Activated CD8-positive, alpha-beta memory T cell treated with anti-CD3 and anti-CD28 coated beads for 1 hour (primary cell): ENCODE data around the gene FARP2.
A peak's percentile ranks its signal among the peaks of the same experiment; 100 is the strongest.
"Not testable (repeated sequence)": the region's sequence is repeated elsewhere in the genome, so short reads cannot be mapped to it uniquely, and the experiment has no call there.

Experiments used
- DNase-seq, 2 donors: peaks; one replicate each; pipeline ENCODE4 v3.0.0-alpha.2; 2020; ENCODE audit warnings: low read depth in 1 of 2; ENCODE audit errors: extremely low read depth in 1 of 2

FARP2 gene

DNA sequence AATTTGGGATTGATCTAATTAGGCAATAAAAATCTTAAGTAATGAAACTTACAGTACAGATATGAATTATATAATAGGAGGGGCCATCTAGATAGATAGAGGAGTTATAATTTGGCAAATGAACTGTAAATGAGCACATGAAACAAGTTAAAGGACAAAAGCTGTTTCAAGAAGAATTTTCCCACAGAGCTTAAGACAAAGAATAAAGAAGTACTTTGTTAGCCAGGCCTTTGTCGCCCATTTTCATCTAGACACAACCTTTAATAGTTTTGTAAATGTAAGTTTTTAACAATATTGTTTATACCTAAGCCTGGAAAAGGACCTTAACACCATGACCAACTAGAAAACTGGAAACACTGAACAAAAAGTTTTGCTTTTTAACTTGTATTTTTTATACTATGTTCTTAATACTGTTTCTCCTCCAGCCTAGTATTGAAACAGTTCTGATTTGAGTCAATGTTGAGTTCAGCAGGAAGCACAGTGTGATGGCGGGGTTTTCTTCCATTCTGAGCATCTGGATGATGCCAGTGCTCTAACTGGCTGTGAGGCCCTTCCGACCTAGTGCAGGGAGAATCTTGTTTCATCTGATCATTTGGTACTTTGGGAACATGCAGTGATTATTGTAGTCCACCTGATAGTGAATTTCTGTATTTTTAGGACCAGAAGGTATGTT is 37.6 kb downstream of the FARP2 start:
- DNase-seq = no peak

DNA sequence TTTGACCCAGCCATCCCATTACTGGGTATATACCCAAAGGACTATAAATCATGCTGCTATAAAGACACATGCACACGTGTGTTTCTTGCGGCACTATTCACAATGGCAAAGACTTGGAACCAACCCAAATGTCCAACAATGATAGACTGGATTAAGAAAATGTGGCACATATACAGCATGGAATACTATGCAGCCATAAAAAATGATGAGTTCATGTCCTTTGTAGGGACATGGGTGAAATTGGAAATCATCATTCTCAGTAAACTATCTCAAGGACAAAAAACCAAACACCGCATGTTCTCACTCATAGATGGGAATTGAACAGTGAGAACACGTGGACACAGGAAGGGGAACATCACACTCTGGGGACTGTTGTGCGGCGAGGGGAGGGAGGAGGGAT is 40.7 kb downstream of the FARP2 start:
- DNase-seq = not testable (repeated sequence)

GRCh38 chr2:241399941-241400922 is 44.1 kb downstream of the FARP2 start:
- no peak for DNase-seq

DNA sequence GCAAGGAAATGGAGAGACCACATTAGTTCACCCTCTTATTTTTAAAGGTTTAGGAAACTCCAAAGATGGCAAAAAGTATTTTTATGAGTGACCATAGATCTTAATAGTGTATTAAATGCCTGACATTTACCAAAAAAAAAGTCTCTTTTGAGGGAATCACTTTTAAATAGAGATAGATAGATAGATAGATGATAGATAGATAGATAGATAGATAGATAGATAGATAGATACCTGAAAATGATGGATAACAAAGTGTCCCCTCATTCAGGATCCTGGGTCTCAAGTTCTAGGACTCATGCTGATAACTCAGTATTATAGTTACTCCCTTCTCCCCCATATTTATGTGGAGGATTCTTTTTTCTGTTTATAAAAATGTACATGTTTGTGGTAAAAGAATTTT is 52.8 kb downstream of the FARP2 start:
- DNase-seq = no peak

- DNase-seq = no peak
Measured at GRCh38 chr2:241410739-241411176, 54.7 kb downstream of the FARP2 start.

GRCh38 chr2:241412144-241412543 is 56.1 kb downstream of the FARP2 start:
- DNase-seq = no peak

DNA sequence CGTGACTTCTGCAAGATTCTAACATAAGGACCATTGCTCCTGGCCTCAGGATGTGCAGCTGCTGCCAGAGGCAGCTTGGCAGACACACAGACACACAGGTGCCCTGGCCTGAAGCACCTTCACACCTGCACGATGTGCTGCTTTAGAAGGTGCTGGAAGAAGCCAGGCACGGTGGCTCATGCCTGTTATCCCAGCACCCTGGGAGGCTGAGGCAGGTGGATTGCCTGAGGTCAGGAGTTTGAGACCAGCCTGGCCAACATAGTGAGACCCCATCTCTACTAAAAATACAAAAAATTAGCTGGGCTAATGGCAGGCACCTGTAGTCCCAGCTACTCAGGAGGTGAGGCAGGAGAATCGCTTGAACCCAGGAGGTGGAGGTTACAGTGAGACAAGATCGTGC is 57.4 kb downstream of the FARP2 start:
- DNase-seq = not testable (repeated sequence)

- no peak for DNase-seq
Measured at GRCh38 chr2:241413929-241414580, 58.0 kb downstream of the FARP2 start.

- DNase-seq = no peak
Measured at GRCh38 chr2:241415196-241415595, 59.1 kb downstream of the FARP2 start.

GRCh38 chr2:241417626-241418025 is 61.5 kb downstream of the FARP2 start:
- no peak for DNase-seq

DNA sequence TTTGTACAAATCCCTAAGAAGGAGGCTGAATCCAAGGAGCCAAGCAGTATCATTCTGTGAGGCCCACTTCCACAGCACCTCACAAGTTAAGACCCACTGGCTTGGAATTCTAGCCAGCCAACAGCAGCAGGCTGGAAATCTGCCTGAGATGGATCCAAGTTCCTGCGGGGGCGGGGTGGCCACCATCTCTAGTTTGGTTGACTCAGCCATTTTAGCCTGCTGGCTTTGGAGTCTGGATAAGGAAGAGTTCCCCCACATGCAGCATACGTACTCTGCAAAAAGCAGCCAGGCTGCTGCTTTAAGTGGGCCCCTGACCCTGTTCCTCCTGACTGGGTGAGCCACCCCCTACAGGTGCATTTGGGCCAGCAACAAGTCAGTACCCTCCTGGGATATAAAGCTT is 65.2 kb downstream of the FARP2 start:
- DNase-seq = no peak

DNA sequence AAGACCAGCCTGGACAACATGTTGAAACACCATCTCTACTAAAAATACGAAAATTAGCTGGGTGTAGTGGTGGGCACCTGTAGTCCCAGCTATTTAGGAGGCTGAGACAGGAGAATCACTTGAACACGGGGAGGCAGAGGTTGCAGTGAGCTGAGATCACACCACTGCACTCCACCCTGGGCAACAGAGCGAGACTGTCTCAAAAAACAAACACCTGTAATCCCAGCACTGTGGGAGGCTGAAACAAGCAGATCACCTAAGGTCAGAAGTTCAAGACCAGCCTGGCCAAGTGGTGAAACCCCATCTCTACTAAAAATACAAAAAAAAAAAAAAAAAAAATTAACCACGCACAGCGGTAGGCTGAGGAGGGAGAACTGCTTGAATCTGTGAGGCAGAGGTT is 65.9 kb downstream of the FARP2 start:
- DNase-seq = not testable (repeated sequence)

- no peak for DNase-seq
Measured at GRCh38 chr2:241422350-241422749, 66.3 kb downstream of the FARP2 start.

- not testable (repeated sequence) for DNase-seq
Measured at GRCh38 chr2:241423489-241423888, 67.4 kb downstream of the FARP2 start.

DNA sequence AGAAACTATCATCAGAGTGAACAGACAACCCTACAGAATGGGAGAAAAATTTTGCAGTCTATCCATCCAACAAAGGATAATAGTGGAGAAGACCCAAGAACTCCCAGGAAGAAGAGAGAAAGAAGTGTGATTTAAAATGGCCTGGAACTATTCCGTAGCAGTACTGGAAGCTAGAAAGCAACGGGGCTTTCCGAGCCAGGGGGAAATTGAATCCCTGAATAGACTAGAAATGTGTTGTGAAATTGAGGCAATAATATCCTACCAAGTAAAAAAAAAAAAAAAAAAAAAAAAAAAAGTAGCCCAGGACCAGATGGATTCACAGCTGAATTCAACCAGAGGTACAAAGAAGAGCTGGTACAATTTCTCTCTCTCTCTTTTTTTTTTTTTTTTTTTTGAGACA is 69.3 kb downstream of the FARP2 start:
- no peak for DNase-seq

DNA sequence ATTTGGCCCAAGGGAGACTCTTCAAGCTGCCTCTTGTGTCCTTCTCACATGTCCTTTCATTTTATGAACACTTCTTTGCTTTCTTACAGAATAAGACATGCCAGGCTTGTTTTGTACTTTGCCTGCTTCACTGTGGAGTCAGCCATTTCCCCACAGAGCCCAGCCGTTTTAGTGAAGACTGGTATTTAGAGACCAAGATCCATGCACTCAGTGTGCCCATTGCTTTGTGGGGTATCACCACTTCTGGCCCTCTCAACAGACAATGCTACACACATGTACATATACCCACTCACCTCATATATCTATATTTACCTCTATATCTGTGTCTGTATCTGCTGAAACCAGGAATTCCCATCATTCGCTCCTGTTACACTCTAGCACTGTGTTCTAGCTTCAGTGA is 74.1 kb downstream of the FARP2 start:
- no peak for DNase-seq

DNA sequence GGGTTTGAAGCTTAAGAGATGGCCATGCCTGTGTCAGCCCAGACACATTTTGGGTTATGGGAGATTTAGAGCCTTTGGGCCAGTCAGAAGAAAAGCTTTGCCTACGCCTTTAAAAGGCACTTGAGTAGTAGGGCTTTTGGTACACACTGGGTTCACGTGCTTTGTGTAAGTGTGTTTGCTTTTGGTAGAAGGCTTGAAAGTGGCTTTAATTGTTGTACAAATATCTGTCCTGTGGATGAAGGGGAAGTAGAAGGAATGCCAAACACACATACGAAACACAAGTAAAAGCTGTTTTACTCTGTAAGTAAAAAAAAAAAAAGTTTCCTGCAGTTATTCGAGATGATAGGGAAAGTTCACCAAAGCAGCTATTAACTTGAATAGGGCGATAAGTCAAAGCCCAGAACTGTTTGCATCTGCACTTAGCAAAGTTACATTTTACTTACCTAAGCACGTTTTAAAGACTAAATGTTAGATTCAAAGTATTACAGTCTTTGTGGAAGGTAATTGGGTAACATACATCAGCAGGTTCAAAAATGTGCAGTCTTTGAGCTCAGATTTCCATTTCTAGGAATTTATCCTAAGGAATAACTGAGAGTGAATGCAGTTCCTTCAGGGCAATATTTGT is 76.9 kb downstream of the FARP2 start:
- DNase-seq = no peak

- no peak for DNase-seq
Measured at GRCh38 chr2:241437179-241437578, 81.1 kb downstream of the FARP2 start.

- DNase-seq = no peak
Measured at GRCh38 chr2:241441492-241441891, 85.4 kb downstream of the FARP2 start.

GRCh38 chr2:241443486-241444223 is 87.6 kb downstream of the FARP2 start:
- DNase-seq = peak; percentile 84
